ENCODE measurements around the gene CCDC197. TPM values are rescaled to one million over a fixed set of nuclear protein-coding genes. Genes with fewer than 3 reads are reported as not detected.

CCDC197 gene
- total RNA-seq, 1 experiment from 2014 or later = not detected

DNA sequence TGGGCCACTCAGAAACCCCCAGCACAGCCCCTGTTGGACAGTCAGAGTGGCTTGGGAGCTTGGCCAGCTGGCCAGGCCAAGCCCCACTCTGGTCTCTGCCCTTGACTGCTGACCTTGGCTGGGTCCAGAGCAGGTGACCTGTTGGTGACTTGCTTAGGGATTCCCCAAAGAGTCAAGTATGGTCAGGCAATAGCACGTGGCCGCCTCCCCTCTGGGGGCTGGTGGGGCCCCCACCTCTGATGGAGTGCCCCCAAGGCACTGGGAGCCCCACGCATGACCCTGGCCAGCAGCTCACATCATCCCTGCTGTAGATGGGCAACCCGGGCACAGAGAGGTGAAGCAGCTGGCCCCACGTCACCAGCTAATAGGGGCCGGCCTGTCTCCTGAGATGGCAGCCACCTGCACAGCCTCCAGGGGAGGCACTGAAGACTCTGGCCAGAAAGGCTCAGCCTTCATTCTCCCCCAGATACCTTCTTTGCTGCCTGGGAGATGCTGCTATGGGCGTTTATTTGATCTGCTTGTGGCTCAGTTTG is 1.8 kb downstream of the CCDC197 start:
- DNase-seq (ENCODE audit: low read depth) = no peak

DNA sequence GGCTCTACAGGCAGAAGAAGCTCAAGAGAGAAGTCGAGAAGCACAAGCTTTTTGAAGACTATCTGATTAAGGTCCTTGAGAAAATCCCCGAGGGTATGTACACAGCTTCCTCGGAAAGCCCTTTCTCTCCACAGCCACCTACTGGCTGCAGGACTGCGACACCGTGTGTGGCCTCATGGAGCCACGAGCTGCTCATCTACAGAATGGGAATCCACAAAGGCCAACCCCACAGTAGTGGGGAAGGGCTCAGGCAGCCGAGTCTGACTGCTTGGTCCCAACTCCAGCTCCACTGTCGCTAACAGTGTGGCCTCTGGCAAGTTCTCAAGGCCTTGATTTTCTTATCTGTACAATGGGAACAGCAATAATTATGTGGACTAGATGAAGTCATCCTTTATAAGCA is 2.5 kb downstream of the CCDC197 start:
- DNase-seq (ENCODE audit: low read depth) = no peak

DNA sequence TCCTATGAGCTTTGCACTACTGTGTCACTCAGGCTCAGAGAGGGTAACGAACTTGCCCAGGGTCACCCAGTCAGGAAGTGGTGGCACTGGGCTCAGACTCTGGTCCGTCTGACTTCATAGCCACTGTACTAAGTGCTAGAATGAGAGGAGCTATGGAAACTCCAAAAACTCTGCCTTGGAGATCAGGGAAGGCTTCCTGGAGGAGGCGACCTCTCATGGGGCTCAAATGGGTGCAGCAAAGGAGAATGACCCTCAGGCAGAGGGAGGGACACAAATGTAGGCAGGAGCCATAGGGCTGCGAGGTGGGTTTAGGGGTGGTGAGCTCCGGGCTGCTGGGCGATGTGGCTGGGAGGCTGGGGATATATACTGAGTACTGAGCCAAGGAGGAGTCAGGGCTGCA is 3.2 kb downstream of the CCDC197 start:
- no peak for DNase-seq (ENCODE audit: low read depth)

DNA sequence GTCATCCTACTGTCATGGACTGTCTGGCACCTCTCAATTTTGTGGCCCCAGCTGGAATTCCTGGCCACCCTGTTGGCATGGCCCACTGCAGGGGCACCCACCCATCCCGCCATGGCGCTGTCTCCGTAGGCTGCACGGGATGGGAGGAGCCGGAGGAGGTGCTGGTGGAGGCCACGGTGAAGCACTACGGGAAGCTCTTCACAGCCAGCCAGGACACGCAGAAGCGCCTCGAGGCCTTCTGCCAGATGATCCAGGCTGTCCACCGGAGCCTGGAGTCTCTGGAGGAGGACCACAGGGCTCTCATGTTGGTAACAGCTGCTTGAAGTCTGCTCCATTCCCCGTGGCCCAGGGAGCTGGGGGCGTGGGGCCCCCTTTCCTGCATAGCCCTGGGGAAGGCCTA is 3.9 kb downstream of the CCDC197 start:
- peak; percentile 32 for DNase-seq (ENCODE audit: low read depth)

DNA sequence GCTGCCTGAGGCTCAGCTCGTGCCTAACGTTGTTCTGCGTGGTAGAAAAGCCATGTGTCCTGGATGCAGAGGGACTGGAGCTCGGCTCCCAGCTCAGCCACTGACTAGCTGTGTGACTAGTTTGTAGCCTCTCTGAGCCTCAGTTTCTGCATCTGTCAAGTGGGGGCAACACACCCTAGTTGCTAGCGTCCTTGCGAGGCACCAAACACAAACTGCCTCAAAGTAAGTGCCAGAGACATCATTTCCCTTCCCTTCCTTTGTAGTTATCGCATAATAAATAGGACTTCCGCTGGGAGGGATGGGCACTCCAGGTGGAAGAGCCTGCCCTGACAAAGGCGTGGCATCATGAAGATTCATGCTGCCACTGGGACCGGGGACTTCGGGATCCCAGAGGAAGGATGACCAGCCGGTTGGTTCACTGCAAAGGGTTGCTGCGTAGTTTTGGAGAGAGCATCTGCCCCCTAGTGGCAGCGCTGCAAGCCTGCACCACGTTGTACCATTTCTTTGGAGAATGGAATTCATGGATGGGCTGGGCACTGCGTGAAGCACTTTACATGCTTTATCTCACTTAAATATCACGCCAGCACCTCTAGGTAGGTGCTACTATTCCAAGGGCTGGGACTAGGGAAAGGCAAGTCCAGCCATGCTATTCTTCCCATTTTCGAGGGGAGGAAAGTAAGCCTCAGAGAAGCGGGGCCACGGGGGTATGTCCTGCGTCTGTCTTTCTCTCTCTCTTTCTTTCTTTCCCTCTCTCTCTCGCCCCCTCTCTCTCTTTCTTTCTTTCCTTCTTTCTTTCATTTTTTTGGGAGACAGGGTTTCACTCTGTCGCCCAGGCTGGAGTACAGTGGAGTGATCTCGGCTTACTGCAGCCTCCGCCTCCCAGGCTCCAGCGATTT is 4.6 kb downstream of the CCDC197 start:
- DNase-seq (ENCODE audit: low read depth) = peak; percentile 58

DNA sequence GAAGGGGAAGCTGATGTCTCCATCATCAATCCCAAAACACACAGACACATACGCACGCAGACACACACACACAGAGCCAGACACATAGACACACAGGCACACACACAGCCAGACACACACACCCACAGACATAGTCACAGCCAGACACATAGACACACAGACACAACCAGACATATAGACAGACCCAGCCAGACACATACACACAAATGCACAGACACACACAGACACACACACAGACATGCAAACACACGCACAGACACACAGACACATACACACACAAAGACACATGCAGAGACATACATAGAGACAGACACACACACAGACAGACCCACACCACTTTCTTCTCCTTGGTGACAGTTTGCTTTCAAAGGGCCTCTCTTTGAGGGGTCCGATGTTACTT is 6.3 kb downstream of the CCDC197 start:
- no peak for DNase-seq (ENCODE audit: low read depth)

DNA sequence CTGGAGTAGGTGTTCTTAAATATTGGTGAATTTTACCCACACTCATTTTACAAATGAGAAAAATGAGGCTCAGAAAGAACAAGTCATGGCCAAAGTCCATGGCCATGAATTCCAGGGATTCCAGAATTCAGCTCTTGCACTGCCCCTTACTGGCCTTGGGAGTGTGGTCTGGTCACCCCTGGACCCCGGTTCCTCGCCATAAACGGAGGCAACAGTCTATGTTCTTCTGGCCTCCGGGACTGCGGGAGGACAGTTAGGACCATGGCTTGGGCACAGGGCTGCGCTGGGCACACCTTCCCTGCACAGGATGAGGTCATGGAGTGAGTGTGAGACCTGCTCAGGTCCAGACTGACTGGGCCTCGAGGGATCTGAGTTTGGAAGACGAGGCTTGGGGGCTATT is 6.9 kb downstream of the CCDC197 start:
- no peak for DNase-seq (ENCODE audit: low read depth)

DNA sequence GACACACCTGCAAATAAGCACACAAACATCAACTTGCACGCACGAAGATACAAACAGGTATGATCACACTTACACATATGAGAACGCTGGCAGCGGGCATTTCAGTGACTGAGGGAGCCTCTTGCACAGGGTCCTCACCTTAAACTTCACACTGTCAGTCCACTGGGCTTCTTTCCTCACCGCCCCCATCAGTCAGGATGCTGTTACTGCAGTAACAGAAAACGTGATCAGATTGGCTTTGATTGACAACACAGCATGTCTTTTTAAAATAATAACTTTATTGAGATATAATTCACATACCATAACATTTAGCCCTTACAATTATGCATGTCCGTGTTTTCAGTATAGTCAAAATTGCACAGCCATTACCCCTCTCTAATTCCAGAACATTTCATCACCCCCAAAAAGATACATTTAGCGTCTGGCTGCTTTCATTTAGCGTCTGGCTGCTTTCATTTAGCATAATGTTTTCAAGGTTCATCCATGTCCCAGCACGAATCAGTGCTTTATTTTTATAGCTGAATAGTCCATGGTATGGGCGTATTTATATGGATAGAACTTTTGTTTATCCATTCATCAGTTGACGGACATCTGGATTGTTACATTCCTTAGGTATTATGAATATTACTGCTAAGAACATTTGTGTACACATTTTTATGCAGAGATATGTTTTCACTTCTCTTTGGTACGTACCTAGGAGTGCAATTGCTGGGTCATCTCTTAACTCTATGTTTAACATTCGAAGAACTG is 8.4 kb downstream of the CCDC197 start:
- DNase-seq (ENCODE audit: low read depth) = no peak

DNA sequence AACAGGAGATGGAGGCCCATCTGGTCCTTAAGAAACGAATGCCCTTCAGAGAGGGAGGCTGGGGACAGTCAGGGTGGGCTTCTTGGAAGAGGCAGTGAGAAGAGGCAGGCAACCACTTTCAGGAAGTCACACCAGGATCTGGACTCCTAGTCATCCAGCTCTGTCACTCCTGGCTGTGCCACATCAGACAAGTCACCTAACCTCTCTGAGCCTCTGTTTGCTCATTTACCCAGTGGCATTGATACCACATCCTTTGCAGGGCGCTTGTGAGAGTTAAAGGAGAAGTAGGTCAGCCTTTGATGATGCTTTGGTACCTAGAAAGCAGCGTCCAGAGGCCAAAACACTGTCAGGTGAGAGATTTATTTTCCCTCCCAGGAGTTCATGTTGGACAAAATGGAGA is 11.1 kb downstream of the CCDC197 start:
- no peak for DNase-seq (ENCODE audit: low read depth)

DNA sequence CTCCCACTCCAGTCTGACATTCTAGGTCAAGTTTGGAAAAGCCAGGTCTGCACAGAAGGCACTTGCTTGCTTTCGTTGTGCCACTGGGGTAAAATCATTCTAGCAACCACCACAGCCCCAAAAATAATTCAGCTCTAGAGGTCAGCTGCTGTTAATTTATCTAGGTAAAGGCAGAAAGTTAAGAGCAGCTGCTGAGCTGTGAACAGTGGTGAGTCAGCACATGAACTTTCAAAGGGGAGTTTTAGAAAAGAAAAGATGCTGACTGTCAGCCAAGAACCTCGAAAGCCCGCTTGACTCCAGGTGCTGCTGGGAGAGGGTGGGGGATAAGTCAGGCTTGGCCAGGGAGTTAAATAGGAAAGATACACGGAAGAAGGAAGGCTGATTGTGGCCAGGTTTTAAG is 12.7 kb downstream of the CCDC197 start:
- DNase-seq (ENCODE audit: low read depth) = peak; percentile 69

DNA sequence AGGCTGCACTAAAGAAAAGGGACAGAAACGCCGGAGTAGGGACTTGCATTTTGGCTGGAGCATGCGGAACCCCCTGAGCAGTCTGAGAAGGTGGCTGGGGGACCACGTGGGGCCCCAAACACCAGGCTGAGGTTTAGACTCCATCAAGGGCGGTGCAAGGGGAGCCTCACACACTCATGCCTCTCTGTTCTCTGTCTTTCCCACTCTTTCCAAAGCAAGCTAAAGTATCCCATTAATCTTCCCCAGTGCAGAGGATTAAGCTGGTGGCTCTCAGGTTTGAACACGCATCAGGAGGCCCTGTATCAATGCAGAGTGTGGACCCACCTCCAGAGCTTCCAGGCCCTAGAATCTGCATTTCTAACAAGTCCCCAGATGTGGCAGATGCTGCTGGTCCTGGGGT is 13.5 kb downstream of the CCDC197 start:
- DNase-seq (ENCODE audit: low read depth) = no peak

DNA sequence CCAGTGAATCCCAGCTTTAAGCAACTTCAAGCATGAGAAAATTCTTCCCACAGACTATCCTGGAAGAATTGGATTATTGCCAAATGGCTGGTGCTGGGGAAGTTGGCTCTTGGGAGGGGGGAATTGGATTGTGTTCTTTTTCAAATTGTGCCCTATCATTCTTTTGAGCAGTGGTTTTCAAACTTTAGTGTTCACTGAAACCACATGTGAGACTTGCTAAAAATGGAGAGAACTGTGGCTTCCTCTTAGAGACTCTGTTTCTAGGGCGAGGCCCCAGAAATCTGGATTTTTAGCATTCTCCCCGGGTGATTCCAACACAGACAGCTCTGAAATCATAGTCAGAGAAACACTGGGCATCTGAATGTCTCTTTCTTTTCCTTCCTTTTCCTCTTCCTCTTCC is 14.7 kb downstream of the CCDC197 start:
- DNase-seq (ENCODE audit: low read depth) = peak; percentile 12

DNA sequence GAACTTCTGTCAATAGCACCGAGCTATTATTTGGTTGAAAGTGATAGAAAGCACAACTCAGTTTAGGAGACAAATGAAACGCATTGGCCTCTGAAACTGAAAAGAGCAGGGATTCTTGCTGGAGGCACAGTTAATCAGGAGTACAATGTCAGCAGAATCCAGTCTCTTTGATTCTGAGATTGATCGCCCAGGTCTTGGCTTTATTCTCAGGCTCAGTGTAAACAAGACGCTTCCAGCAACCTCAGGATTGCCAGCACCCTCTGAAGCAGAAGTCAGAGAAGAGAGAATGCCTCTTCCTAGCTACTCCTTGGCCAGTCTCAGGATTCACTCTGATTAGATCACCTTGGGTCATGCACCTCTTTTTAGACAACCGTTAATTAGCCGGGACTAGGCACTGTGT is 17.3 kb downstream of the CCDC197 start:
- no peak for DNase-seq (ENCODE audit: low read depth)

DNA sequence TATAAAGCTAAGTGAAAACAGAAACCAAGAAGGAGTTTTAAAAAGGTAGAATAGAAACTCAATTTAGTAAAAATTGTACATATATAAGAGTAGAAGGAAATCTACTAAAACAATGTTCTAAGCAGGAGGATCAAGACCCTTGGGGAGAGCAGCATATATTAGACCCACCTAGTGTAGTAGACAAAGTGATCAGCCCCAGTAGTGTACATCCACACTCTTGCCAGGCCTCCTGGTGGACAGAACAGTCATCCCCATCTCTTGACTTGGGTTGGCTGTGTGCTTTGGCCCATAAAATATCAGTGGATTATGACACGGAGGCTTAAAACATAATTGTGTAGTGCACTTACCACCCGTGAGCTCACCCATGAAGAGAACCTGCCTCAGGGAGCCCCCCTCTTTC is 18.1 kb downstream of the CCDC197 start:
- no peak for DNase-seq (ENCODE audit: low read depth)

DNA sequence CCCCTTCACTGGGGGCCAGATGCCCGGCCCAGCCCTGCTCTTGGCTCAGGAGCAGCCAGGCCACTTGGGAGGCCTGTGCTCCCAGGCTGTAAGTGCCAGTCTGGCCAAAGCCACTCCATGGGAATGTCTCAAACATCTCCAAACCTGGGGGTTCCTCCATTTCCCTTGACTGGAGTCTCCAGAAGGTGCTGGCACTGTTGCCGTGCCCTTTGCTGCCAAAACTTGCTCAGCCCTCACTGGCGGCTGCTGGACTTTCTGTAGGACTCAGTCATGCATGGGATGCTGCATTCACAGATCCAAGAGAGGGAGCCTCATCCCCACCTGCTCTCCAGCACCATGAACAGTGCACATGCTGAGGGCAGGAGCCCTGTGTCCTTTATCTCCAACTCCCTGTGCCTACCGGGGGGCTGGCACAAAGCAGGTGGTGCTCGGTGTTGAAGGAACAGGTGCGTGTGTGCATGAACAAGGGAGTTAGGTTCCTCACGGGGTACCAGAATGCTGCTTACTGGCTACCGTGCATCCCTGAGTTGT is 19.4 kb downstream of the CCDC197 start:
- no peak for DNase-seq (ENCODE audit: low read depth)

DNA sequence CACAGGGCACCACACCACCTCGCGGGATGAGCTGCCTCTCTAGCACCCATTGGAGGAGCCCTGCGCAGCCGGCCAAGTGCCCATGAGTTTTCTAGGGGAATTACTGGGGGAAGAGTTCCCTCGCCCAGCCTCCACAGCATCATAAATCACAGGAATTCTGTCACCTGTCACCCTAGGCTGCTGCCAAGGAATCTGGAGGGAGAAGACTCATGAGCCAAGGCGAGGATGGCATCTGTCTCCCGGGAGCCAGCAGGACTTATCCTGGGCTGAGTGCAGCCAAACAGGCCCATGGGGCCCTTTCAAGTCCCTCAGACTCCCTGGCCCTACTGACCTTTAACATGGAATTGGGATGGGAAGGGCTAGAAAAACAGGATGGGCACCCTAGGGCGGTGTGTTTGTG is 21.2 kb downstream of the CCDC197 start:
- DNase-seq (ENCODE audit: low read depth) = no peak

DNA sequence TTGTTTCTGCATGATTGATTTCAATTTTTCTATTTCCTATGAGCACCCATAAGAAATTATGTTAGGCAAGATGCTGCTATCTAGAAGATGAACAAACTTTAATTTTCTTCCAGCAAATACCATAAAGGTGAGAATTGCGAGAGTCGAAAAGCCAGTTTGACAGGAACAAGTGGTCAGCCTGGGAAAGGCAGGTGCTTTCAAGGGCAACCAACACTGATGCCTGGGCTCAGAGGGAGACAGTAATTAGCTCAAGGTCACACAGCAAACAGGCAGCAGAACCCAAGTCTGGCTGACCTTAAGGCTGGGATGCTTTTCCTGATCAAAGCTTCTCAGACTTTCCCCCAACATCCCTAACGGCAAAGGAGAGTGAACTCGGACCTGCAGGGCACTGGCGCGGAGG is 22.2 kb downstream of the CCDC197 start:
- no peak for DNase-seq (ENCODE audit: low read depth)

DNA sequence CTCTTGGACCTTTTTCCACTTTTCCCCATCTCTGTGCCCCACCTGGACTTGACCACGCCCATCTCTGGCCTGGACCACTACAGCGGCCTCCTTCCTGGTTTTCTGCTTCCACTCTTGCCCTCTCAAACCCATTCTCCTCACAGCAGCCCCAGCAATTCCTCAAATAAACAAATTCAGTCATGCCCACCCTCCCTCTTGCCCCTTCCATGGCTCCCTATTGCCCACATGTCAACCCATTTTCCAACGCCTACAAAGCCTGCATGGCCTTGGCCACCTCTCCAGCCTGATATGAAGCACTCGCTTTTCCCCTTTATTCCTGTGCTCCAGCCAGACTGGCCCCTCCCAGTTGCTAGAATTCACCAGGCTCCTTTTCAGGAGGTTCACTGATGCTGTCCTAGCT is 23.2 kb downstream of the CCDC197 start:
- DNase-seq (ENCODE audit: low read depth) = no peak

DNA sequence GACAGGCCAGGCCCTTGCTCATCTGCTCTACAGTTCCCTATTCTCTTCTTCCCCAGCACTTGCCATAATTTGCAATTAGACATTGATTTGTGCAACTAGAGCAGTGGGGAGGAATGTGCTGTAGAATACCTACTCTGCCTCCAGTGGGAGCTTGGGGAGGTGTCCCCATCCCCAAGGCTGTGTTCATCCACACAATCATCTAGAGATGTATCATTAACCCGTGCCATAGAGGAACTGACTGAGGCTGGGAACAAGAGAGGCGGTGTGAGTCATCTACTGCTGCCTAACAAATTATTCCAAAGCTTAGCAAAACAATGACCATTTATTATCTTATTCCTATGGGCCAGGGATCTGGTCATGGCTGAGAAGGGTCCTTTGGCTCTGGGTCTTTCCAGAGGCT is 23.9 kb downstream of the CCDC197 start:
- peak; percentile 25 for DNase-seq (ENCODE audit: low read depth)

DNA sequence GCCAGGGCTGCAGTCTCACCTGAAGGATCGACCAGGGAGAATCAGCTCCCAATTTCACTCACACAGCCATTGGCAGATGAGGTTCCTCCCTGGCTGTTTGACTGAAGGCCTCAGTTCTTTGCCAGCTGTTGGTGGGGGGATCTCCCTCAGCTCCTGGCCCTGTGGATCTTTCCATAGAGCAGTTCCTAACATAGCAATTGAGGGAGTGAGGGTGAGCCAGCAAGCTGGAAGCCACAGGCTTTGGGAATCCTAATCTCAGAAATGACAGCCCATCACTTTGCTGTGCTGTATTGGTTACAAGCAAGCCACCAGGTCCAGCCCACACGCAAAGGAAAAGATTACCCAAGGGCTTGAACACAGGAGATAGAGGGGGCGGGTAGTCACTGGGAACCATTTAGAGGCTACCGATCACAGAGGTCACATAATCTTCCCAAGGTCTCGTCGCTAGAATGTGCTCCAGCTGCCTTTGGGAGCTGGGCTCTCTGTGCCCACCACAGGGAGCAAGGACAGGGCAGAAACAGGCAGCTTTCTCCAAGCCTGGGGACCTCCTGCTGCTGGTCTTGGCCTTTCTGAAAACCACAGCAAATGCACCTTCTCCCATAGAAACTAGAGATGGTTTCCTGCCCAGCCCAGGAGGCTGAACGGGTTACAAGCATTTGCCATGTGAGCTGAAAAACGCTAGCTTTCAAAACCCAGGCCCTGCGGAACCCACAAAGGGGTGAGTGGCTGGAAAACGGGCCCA is 24.5 kb downstream of the CCDC197 start:
- DNase-seq (ENCODE audit: low read depth) = no peak

DNA sequence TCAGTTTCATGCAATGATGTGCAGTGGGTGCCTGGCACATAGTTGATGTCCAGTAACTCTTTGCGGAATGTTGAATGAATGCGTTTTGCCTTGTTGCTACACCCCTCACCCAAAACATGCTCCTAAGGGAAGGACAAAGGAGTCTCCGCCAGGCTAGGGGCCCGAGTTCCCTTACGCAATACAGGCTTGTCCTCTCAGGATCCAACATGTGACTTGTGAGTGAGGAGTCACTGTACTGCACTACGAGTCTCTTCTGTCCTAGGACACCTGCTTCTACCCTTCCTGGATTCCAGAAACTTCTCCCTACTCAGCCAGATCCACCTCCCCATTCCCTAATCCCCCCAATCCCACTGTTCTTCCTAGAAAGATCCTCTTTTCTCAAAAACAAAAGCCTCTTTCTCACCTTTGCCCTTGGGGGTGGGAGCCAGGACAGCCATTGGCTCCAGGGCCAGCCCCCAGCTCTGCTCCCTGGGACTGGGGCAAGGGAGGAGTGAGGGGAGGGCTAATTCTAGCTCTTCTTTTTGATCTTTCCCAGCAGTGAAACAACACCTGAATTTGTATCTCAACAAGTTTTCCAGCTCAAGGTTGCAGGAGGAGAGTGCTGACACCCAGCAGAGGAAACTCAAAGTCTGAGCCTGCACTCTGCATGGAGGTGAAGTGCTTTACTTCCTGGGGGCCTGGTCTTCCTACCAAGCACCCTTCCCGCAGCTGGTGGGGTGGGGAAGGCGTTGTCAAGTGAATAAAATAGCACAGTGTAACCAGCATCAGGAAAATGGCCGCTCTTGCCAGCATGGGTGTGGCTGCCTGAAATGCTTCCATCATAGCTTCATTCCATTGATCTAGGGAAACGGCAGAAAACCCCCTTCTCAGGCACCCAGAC is 25.7 kb downstream of the CCDC197 start:
- DNase-seq (ENCODE audit: low read depth) = no peak
